Iris pigment epithelial cell (primary cell): ENCODE data around the gene SNAI1.
"Not testable (repeated sequence)": the region's sequence is repeated elsewhere in the genome, so short reads cannot be mapped to it uniquely, and the experiment has no call there.

ENCODE experiments used
- DNase-seq: peaks from one replicate; pipeline ENCODE4 v3.0.0-alpha.2; 2011; ENCODE audit warnings: low read depth

Gene SNAI1

DNA sequence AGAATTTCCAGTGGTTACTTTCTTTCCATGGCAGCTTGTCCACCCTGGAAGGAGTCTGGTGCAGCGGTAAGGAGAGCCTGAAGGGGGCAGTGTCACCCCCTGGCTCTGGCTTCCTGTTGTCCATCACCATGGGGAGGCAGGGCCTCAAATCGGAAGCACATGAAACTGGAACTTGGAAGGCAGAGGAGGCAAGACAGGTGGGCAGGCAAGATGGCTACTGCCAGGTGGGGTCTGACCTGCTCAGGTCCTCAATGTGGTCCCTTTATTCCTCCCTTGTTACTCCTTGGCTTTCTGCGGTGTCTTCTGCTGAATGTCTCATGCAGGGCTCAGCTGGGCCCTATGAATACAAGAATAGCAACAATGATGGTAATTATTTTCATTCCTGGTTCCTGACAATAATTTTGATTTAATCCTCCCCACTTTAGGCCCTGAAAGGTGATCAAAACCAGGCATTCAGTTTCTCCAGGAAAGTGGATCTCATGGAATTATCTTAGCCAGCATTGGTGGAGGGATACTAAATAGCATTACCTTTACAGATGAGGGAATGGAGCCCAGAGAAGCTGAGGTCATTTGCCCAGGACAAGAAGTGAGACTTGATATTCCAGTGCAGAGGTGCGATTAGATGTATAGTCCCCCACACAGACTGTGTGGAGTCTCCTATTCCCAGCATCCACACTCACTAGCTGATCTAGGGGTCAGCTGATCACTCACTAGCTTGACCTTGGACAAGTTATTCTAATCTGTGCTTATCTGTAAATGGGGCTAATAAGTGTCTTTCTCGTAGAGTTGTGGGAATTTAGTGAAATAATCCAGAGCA is 17.6 kb upstream of the SNAI1 start:
- peak; percentile 58 for DNase-seq

DNA sequence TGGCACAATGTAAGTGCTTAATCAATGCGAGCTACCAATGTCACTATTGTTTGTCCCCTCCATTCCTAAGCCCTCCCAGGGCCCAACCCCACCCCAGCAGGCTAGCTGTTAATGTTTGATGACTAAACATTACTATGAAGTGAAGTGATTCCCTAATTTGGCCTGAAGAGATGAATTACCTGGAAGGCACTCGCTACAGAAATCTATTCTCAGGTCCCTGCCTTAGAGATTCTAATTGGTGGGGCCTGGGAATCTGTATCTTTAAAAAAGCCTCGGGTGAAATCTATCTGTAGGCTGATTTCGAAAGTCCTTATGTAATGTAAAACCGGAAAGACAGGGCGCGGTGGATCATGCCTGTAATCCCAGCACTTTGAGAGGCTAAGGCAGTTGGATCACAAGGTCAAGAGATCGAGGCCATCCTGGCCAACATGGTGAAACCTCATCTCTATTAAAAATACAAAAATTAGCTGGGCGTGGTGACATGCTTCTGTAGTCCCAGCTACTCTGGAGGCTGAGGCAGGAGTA is 16.9 kb upstream of the SNAI1 start:
- no peak for DNase-seq

DNA sequence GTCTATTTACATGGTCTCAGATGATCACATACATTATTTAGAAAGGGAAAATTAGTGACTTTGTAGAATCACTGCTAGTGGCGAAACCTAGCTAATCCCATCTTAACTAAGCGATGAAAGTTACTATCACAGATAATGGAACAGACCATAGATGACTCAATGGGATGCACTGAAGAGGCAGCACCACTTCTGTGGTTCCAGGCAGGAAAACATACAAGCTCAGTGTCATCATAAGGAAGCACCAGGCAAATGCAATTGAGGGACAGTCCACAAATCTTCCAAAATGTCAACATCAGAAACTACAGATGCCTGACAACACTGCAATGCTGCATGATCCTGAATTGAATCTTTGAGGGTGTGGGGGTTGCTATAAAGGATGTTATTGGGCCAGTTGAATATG is 15.9 kb upstream of the SNAI1 start:
- no peak for DNase-seq

DNA sequence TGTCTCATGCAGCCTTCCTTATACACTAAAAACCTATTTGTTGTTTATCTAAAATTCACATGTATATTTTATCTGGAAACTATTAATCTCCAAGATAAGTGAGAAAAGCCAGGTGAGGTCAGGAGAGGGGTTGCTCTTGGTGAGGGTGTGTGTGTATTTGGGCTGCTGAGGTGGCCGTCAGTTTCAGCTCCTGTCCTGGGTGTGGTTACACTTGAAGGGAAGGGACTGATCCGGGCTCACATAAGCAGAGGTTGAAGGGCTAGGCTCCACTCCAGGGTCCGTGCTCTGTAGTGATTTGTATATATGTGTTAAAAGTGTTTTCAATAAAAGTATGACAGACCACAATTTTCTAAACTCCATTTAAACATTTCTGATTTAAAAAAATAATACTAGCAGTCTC is 13.5 kb upstream of the SNAI1 start:
- no peak for DNase-seq

DNA sequence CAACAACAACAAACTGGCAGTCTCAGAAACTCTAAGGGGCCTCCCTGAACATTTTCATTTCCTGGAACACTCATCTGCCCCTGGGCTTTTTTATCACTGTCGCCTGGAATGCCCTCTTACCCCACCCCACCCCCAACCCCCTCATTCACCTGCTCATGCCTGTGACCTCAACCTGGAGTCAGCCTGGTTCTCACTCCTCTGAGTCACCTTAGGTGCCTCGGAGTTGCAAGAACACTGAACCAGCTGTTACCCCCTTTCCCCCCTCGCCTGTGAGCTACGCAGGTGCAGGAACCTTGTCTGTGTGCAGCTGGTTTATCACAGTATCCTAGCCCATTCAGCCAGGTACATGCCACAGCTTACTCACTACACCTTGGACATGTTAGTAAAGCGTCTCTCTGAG is 12.8 kb upstream of the SNAI1 start:
- DNase-seq = no peak

DNA sequence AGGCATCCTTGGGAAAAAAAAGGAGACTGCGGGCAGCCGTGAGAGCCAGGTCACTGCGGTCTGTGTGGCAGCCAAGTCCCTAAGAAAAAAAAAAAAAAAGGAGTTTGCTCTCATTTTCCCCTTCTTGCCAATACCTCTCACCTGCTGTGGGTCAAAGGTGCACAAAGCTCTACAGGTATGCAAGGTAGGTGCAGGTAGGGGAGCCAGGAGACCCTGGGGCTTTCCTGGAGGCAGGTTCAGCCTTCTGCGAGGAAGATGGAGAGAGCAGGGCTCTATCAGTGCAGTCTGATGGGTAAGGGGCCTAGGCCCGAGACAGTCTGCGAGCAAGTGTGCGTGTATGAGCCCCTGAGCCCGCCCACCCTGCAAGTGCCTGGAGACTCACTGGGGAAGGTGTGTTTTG is 12.3 kb upstream of the SNAI1 start:
- DNase-seq = no peak

DNA sequence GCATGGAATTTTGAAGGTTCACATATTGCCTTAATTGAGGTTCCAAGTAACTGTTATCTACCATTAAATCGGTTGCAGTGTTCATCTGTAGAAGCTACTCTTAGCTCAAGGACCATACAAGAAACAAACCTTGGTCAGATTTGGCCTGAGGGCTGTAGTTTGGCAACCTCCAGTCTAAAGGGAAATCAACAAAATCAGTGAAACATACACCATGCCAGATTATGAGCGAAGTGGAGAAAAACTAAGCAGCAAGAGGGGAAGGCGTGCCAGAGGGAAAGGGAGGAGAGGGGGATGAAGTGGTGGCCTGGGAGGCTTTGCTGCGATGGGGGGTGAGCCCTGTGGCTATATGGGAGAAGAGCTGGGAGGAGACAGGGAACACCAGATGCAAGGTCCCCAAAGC is 8.8 kb upstream of the SNAI1 start:
- no peak for DNase-seq

DNA sequence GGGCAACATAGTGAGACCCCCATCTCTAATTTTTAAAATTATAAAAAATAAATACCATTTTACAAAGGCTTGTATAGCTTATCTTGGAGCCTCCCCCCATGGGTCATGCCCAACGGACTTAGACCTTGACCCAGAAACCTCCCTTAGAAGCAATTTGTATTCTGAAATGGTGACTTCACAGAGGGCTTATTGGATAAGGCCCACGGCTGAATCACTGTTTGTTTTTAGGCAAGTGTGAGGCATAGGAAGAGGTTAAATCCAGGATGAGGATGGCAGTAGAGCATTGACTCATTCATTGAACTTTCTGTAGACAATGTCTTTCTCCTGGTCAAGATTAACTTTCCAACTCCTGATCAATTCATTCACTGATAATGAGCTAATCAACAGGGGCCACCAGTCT is 6.2 kb upstream of the SNAI1 start:
- peak; percentile 58 for DNase-seq

DNA sequence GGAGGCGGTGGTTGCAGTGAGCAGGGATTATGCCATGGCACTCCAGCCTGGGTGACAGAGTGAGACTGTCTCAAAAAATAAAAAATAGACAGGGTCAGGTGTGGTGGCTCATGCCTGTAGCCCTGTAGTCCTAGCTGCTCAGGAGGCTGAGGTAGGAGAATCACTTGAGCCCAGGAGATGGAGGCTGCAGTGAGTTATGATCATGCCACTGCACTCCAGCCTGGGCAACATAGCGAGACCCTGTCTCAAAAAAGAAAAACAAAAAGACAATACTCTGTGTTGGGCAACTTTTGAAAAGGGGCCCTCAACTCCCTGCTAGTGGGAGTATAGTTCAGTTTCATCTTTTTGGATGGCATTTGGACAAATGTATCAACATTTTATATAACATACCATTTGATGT is 5.0 kb upstream of the SNAI1 start:
- DNase-seq = not testable (repeated sequence)

DNA sequence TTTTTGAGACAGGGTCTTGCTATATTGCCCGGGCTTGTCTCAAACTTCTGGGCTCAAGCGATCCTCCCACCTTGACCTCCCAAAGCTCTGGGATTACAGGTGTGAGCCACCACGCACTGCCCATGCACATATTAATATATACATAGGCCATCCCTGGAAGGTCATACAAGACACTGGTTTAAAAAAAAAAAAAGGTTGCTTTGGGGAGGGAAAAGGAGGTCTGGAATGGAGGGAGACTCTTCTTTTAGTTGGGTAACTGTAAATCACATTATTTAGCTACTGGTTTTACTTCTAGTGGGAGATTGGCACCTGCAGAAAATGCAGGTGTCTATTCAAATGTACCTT is 4.1 kb upstream of the SNAI1 start:
- DNase-seq = no peak

DNA sequence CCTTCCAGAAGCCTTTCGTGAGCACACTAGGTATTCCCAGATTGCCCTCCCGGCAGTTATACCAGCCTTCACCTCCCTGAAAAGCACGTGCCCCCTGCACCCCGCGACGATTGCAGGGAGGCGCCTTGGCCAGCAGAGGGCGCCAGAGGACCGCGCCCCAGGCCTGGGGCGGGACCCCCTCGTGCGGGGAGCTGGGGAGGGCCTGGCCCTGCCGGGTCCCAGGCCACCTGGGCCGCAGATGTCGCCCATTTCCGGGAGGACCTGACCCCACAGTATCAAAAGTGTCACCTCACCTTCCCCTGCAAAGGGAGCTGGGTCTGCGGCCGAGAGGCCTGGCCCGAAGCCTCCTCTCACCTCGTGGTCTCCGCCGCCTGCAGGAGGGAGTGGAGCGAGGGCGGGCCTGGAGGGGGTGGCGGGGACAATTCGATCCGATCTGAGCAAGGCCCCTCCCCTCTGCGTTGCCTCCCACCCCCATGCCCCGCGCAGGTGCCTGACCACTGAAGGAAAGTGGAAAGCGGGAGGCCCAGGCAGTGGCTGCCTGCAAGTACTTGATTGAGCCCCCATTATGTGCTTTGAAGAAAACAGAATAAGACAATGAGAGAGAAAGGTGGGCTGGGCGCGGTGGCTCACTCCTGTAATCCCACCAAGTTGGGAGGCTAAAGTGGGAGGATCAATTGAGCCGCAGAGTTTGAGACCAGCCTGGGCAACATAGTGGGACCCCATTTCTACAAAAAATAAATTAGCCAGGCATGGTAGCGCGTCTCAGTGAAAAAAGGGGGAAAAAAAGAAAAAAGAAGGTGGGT is 3.5 kb upstream of the SNAI1 start:
- no peak for DNase-seq

DNA sequence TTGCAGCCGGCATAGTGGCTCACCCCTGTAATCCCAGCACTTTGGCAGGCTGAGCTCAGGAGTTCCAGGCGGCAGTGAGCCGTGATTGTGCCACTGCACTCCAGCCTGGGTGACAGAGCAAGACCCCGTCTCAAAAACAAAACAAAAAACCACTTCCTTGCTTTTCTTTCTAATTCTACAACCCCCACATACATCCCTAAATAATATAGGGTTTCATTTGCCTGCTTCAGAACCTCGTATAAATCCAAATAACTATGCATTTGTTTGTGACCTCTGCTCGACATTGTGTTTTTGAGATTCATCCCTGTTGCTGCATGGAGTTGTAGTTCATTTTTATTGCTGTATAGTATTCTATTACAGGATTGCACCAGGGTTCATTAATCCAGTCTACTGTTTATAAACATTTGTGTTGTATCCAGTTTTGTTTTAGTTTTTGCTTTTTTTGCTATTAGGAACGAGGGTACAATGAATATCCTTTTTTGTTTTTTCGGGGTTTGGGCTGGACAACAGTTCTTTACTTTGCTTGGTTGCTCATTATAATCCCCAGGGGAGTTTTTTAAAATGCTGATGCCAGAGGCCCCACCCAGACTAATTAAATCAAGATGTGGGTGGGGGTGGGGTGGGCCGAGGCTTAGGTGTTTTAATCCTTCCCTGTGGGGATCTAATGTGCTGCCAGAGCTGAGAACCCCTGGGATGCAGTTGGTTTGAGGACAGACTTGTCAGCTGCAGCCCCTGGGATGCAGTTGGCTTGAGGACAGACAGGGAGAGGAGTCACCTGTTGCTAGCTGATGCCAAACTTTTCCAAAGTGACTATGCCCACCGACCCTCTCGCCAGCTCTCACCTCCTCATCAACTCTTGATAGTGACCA is 2.4 kb upstream of the SNAI1 start:
- DNase-seq = no peak

DNA sequence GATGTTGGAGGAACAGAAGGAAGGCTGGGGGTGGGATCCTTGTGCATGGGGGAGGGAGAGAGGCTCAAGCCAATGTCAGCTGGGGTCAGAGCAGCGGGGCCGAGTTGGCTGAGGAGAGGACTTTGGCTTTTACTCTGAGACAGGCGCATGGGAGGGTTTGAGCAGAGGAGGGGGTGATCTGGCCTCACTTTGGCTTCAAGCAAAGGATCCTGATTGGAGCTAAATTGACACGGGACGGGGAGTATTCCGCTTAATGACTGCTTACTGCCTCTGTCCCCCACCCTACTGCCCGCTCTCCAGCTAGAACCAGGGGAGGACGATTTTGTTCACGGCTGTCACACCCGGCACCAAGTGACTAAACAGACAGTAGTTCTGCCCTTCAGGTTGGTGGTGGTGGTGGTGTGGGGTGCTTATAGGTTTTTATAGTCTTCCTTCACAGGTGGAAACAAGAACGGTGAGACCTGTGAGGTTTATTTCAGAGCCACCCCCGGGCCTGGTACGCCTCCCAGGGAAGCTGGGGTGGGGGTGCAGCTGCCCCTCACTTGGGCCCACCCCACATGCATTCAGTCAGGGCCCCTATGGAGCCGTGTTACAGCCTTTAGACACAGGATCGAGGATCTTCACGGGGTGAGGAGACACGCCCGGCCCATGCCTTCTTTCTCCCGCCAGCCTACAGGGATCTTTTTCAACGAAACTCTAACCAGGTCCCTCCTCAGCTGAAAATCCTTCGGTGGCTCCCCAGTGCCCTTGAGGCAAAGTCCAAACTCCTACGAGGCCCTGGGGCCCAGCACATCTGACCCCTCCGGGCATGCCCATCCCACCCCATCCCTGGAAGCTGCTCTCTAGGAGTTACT is 1.3 kb upstream of the SNAI1 start:
- no peak for DNase-seq

DNA sequence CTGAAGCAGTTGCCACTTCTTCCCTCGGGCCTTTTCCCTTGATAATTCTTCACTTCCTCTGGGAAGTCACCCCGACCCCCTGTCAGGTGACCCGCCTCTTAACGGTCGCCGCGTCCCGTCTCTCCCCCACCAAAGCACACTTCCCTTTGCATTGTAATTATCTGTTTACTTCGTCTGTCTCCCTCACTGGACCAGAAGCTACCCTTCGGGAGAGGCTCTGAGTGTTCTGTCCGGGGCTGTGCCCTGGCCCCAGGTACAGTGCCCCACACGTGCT is 771 bp upstream of the SNAI1 start:
- no peak for DNase-seq

DNA sequence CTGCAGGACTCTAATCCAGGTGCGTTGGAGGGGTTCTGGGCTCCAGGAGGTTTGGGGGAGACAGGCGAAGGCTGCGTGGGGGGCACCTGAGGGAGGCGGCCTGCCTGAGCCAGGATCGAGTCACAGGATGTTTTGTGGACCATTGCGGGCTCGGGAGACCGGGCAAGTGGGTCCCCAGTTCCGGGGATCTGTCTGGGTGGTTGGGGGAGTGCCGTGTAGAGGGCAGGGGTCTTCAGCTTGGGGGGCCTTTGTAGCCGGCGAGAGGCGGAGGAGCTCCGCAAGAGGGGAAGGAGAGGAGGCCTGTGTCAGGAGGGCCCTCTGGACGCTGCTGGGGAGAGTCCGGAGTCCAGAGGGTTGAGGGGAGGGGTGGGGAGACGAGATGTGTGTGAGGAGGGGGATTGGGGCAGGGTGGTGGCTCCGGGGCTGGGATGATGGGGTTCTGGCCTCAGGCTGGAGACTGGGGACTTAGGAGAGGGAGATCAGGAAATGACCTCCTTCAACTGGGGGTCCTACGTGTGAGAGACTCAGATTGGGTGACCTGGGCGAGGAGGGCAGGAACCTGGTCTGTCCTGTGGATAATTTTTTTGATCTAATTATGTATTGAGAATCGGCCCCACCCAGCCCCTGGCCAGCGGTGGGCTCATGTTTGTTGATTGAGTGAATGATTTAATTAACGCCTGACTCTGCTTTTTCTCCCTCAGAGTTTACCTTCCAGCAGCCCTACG is 505 bp downstream of the SNAI1 start:
- DNase-seq = no peak

DNA sequence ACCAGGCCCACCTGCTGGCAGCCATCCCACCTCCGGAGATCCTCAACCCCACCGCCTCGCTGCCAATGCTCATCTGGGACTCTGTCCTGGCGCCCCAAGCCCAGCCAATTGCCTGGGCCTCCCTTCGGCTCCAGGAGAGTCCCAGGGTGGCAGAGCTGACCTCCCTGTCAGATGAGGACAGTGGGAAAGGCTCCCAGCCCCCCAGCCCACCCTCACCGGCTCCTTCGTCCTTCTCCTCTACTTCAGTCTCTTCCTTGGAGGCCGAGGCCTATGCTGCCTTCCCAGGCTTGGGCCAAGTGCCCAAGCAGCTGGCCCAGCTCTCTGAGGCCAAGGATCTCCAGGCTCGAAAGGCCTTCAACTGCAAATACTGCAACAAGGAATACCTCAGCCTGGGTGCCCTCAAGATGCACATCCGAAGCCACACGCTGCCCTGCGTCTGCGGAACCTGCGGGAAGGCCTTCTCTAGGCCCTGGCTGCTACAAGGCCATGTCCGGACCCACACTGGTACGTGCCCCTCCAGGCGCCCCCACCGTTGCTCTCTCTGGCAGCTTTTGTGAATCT is 1.1 kb downstream of the SNAI1 start:
- no peak for DNase-seq

DNA sequence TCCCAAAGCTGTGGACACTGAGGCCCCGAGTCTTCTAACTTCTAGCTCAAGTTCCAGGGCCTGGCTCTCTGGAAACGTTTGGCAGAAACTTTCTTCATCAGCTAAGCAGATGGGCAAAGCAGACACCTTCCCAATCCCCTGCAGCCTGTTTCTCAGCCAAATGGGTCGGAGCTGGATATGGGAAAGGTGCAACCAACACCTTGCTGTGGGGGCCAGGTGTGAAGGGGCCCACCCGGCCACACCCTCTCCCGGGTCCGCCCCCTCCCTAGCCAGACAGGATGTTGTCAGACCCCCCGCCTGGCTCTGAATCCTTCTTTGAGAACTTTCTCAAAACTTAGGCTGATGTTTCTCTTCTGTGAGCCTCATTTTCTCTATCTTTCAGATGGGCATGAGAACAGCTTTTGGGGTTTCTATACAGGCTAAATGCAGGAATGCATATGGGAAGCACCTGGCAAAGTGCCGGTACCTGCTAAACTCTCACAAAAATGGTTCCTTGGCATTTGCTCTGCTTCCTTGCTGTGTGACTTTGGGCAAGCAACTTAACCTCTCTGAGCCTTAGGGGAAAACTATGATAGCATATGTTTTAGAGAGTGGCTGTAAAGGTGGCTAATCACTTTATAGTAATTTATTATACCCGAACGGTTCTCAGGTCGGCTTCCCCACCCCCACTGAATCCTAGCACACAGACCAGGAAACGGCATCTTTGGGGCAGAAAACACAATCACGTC is 1.8 kb downstream of the SNAI1 start:
- DNase-seq = no peak

DNA sequence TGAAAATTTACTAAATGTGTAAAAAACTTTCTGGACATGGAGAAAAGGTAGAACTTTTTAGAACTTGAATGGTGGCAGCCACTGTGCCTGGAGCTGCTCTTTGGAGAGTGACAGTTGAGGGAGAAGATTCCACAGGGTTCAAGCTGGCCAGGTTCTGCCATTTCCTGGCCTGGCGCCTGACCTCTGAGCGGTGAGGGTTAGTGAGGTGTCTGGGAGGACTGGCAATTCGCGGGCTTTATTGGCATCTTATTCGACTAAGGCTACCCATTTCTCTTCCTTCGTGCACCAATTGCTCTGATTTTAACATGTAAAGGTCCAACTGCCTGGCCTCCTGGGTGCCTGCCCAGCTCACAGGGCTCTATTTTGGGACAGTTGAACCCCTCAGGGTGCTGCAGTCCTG is 2.4 kb downstream of the SNAI1 start:
- DNase-seq = no peak

DNA sequence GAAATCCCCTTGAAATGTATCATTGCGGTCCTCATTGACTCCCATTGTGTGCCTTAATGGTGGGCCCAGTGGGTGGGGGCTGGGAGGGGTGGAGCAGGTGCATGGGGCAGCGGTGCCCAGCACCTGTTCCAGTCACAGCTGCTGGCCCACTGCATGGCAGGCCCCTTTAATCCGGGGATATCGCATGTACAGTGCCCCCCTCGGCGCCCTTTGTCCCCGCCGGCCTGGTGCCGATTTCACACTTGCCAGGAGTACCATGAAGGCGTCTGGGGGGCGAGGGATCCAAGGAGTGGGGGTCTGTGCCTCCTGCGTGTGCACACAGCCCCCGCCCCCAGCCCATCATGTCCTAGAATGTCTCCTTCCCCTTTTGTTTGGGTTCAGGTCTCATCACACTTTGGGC is 2.8 kb downstream of the SNAI1 start:
- no peak for DNase-seq

DNA sequence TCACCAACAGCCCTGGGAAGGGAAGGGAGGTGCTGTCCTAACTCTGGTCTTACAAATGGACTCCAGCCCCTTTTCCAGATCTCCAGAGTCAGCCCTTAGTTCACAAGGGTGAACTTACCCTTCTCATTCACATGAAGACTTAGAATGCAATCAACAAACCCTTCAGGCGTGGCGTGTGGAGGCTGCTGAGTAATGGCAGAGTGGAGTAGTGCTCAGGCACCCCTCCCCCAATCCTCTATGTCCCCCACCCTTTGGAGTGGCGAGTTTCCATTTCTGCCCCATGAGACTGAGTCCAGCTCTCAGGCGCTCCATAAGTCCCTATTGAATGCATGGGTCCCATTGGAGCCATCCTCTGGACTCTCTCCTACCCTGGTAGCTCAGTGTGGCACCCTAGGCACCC is 3.3 kb downstream of the SNAI1 start:
- no peak for DNase-seq
